ENCODE data around the gene CTNND2. TPM values are rescaled to one million over a fixed set of nuclear protein-coding genes. Genes with fewer than 3 reads are reported as not detected.

Gene CTNND2
- total RNA-seq, 6 donors from 2014 or later = 1.1 to 12.4 (median 3.2) TPM

- Histone ChIP-seq H3K4me3 (no peak overlapping the region), H3K27ac (no peak overlapping the region), H3K36me3 (no peaks in the 10 kb centered on the region), H3K9me3 (no peaks in the 10 kb centered on the region), H3K27me3 (no peaks in the 10 kb centered on the region), H3K4me1 (peaks cover 0 to 5% (median 0%) of the 10 kb centered on the region in 4 donors)
- TF ChIP-seq, protein P1, sequence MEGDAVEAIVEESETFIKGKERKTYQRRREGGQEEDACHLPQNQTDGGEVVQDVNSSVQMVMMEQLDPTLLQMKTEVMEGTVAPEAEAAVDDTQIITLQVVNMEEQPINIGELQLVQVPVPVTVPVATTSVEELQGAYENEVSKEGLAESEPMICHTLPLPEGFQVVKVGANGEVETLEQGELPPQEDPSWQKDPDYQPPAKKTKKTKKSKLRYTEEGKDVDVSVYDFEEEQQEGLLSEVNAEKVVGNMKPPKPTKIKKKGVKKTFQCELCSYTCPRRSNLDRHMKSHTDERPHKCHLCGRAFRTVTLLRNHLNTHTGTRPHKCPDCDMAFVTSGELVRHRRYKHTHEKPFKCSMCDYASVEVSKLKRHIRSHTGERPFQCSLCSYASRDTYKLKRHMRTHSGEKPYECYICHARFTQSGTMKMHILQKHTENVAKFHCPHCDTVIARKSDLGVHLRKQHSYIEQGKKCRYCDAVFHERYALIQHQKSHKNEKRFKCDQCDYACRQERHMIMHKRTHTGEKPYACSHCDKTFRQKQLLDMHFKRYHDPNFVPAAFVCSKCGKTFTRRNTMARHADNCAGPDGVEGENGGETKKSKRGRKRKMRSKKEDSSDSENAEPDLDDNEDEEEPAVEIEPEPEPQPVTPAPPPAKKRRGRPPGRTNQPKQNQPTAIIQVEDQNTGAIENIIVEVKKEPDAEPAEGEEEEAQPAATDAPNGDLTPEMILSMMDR (IDR thresholded peaks at IDR 0.05) = no peak
- no peak for TF ChIP-seq EP300 (IDR thresholded peaks at IDR 0.05)
- TF ChIP-seq POLR2AphosphoS5 (IDR thresholded peaks at IDR 0.05) = no peak
- no peak for TF ChIP-seq POLR2A (IDR thresholded peaks at IDR 0.05)
- WGBS, 2 donors = 85 to 95% methylated on average over 3 of the region's 3 CpGs
- ATAC-seq (ENCODE audit: low FRiP score in 2 of 2) (no peak), DNase-seq (no peak)
Measured at GRCh38 chr5:11520241-11520930, 383.9 kb downstream of the CTNND2 start.

DNA sequence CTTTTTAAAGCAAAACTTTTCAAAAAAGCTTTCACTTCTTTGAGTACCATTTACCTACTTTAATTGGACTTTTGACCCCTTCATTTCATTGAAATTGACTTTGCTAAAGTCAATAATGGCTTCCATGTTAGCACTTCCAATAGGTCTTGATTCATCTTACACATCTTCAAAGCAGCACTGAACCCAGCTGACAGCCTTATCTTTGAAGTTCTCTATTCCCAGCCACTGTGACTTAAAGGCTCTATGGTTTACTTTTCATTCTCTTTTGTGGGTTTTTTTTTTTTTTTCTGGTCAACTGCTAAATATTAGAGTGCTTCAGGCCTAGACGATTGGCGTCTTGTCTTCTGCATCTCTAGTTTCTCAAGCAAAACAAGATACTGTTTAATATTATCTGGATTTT, 385.0 kb downstream of the CTNND2 start:
- DNase-seq (no peak), ATAC-seq (ENCODE audit: low FRiP score in 2 of 2) (no peak)
- TF ChIP-seq POLR2AphosphoS5 (IDR thresholded peaks at IDR 0.05) (no peak), POLR2A (IDR thresholded peaks at IDR 0.05) (no peak), EP300 (IDR thresholded peaks at IDR 0.05) (no peak)
- TF ChIP-seq, protein P1 (IDR thresholded peaks at IDR 0.05) = no peak
- H3K4me1 ChIP-seq = no peaks in the 10 kb centered on the region
- H3K27me3 ChIP-seq = no peaks in the 10 kb centered on the region
- no peaks in the 10 kb centered on the region for H3K9me3 ChIP-seq
- 82 to 86% methylated on average over 2 of the region's 2 CpGs for WGBS, 2 donors
- H3K27ac ChIP-seq = no peak overlapping the region
- H3K36me3 ChIP-seq = no peaks in the 10 kb centered on the region
- no peak overlapping the region for H3K4me3 ChIP-seq

- ATAC-seq (ENCODE audit: low FRiP score in 2 of 2) = no peak
- Histone ChIP-seq H3K27me3 (no peaks in the 10 kb centered on the region), H3K27ac (no peak overlapping the region), H3K9me3 (no peaks in the 10 kb centered on the region), H3K36me3 (no peaks in the 10 kb centered on the region), H3K4me1 (no peaks in the 10 kb centered on the region), H3K4me3 (no peak overlapping the region)
- no peak for DNase-seq
- WGBS, 2 donors = 74 to 75% methylated on average over 2 of the region's 2 CpGs
- TF ChIP-seq, protein P1 (IDR thresholded peaks at IDR 0.05) = no peak
- TF ChIP-seq POLR2AphosphoS5 (IDR thresholded peaks at IDR 0.05) (no peak), POLR2A (IDR thresholded peaks at IDR 0.05) (no peak)
Measured at GRCh38 chr5:11518676-11519075, 385.6 kb downstream of the CTNND2 start.

DNA sequence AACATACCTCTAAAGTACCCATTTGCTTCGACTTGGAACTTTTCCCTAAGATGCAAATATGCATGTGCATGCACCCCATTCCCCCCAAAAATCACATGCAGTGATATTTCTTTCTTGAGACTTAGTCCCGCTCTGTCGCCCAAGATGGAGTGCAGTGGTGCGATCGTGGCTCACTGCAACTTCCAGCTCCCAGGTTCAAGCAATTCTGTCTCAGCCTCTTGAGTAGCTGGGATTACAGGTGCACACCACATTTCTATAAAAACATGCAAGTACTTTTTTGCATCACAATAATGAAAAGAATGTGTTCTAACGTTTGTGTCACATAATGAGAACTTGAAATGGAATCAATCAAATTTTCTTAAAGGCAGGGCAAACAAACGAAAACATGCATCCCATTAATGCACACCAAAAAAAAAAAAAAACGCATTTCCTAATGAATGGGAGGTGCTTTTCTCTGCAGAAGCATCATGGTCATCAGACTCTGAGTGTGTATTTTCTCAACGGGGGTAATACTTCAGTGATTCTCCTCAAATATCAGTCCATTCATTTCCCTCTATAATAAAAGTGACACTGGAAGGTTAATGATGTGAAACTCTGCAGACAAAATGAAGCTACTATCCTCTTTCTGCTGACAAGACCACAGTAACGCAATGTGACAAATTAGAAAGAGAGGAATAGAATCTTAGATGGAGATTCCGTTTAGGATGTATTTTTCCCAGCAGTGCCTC, 389.4 kb downstream of the CTNND2 start:
- no peaks in the 10 kb centered on the region for H3K36me3 ChIP-seq
- no peak for TF ChIP-seq POLR2AphosphoS5 (IDR thresholded peaks at IDR 0.05)
- TF ChIP-seq POLR2A (IDR thresholded peaks at IDR 0.05) = no peak
- TF ChIP-seq EP300 (IDR thresholded peaks at IDR 0.05) = no peak
- TF ChIP-seq, protein P1 (IDR thresholded peaks at IDR 0.05) = no peak
- no peaks in the 10 kb centered on the region for H3K9me3 ChIP-seq
- no peak for ATAC-seq (ENCODE audit: low FRiP score in 2 of 2)
- no peak overlapping the region for H3K4me3 ChIP-seq
- H3K27ac ChIP-seq = no peak overlapping the region
- 69 to 75% methylated on average over 11 of the region's 11 CpGs for WGBS, 2 donors
- H3K27me3 ChIP-seq = no peaks in the 10 kb centered on the region
- H3K4me1 ChIP-seq = no peaks in the 10 kb centered on the region
- DNase-seq = no peak
